ENCODE measurements around the gene TIAM1.

The TIAM1 gene

DNA sequence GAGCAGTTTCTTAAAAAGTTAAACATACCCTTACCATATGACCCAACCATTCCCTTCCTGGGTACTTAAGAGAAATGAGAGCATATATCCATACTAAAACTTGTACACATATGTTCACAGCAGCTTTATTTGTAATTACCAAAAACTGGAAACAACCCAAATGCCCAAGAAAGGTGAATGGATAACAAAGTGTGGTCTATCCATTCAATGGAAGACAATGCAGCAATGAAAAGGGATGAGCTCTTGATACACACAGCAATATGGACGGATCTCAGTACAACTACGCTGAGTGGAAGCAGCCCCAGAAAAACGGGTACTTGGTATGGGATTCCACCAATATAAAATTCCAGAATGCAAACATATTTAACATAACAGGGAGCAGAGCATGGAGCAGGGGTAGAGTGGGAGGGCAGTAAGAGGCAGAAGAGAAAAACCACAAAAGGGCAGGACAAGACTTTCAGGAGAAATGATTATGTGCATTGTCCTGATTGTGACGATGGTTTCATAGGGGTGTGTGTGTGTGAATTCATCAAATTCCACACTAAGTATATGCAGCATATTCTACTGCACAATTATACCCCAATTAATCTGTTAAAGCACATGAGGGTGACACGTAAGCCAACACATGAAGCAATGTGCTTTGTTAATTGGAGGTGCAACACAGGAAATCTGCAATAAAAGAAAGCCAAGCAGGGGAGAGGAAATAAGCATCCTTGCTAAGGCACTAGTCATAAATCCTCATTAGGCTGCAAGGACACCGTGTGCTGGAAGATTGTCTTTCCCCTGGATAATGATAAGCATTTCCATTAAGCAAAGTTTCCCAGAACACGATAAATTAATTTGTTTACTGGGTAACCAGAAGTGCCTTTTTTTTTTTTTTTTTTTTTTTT lies 192.7 kb downstream of the TIAM1 start:
- Histone ChIP-seq H3K27me3 (ENCODE audit: control insufficient read depth, low read length) (no peaks in the 10 kb centered on the region), H3F3A (ENCODE audit: control insufficient read depth, insufficient read depth) (no peaks in the 10 kb centered on the region), H3K4me2 (ENCODE audit: low read length) (no peak overlapping the region), H3K9me2 (replicated peaks; ENCODE audit: control insufficient read depth, low read length) (no peaks in the 10 kb centered on the region), H4K20me1 (ENCODE audit: control insufficient read depth, insufficient read depth, low read depth, low read length) (no peaks in the 10 kb centered on the region), H3K4me1 (ENCODE audit: control insufficient read depth, low read length) (no peaks in the 10 kb centered on the region), H3K9me3 (ENCODE audit: control insufficient read depth, insufficient read depth, low read length) (no peaks in the 10 kb centered on the region), H3K4me3 (ENCODE audit: low read length) (no peak overlapping the region), H3K27ac (ENCODE audit: low read depth, low read length) (no peak overlapping the region), H3K79me2 (ENCODE audit: control insufficient read depth, low read length) (no peaks in the 10 kb centered on the region), H3K36me3 (ENCODE audit: control insufficient read depth, low read length) (no peaks in the 10 kb centered on the region)
- TF ChIP-seq, protein P1, sequence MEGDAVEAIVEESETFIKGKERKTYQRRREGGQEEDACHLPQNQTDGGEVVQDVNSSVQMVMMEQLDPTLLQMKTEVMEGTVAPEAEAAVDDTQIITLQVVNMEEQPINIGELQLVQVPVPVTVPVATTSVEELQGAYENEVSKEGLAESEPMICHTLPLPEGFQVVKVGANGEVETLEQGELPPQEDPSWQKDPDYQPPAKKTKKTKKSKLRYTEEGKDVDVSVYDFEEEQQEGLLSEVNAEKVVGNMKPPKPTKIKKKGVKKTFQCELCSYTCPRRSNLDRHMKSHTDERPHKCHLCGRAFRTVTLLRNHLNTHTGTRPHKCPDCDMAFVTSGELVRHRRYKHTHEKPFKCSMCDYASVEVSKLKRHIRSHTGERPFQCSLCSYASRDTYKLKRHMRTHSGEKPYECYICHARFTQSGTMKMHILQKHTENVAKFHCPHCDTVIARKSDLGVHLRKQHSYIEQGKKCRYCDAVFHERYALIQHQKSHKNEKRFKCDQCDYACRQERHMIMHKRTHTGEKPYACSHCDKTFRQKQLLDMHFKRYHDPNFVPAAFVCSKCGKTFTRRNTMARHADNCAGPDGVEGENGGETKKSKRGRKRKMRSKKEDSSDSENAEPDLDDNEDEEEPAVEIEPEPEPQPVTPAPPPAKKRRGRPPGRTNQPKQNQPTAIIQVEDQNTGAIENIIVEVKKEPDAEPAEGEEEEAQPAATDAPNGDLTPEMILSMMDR (IDR thresholded peaks at IDR 0.05; ENCODE audit: low read depth, low read length, poor library complexity, severe bottlenecking) = no peak
- no peak for TF ChIP-seq EZH2phosphoT487 (IDR thresholded peaks at IDR 0.05; ENCODE audit: borderline replicate concordance, low read length)

DNA sequence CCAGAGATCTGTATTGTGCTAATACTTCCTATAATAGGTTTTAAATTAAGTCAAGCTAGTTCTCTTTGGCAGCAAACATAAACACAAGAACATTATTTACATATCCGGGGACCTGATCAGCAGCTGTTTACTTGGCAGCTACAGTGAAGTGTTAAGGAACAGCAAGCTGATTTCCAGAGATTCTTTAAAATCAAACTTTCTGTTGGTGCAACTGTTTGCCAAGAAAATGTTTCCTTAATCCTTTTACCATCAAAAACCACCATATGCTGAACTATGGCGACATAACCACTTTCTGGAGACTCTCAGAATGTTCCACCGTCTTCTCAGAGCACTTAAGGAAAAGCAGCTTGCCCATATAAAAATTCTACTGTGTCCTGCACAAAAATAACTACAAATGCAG lies 198.8 kb downstream of the TIAM1 start:
- Histone ChIP-seq H3K27me3 (ENCODE audit: control insufficient read depth, low read length) (no peaks in the 10 kb centered on the region), H3K9me2 (replicated peaks; ENCODE audit: control insufficient read depth, low read length) (no peaks in the 10 kb centered on the region), H3K27ac (ENCODE audit: low read depth, low read length) (no peak overlapping the region), H4K20me1 (ENCODE audit: control insufficient read depth, insufficient read depth, low read depth, low read length) (no peaks in the 10 kb centered on the region), H3K79me2 (ENCODE audit: control insufficient read depth, low read length) (no peaks in the 10 kb centered on the region), H3F3A (ENCODE audit: control insufficient read depth, insufficient read depth) (no peaks in the 10 kb centered on the region), H3K4me1 (ENCODE audit: control insufficient read depth, low read length) (no peaks in the 10 kb centered on the region), H3K4me2 (ENCODE audit: low read length) (no peak overlapping the region), H3K9me3 (ENCODE audit: control insufficient read depth, insufficient read depth, low read length) (no peaks in the 10 kb centered on the region), H3K4me3 (ENCODE audit: low read length) (no peak overlapping the region), H3K36me3 (ENCODE audit: control insufficient read depth, low read length) (no peaks in the 10 kb centered on the region)
- TF ChIP-seq EZH2phosphoT487 (IDR thresholded peaks at IDR 0.05; ENCODE audit: borderline replicate concordance, low read length) = no peak

DNA sequence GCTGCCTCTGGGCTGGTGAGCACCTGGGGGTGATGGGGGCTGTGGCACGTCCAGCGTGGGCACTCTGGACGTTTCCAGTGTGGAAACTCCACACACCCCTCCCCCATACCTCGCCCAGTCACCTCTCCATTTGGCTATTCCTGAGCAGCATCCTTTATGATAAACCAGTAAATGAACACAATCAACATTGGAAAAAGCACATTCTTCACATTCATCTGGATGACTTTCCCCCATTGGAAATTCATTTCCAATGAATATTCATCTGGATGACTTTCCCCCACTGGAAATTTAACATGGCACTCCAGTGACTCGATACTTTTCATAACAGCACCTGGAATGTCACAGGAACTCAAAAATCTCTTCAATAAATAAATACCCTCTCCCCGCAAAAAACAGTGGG lies 201.0 kb downstream of the TIAM1 start:
- Histone ChIP-seq H3K27me3 (ENCODE audit: control insufficient read depth, low read length) (no peaks in the 10 kb centered on the region), H3K9me2 (replicated peaks; ENCODE audit: control insufficient read depth, low read length) (no peaks in the 10 kb centered on the region), H3K4me3 (ENCODE audit: low read length) (no peak overlapping the region), H4K20me1 (ENCODE audit: control insufficient read depth, insufficient read depth, low read depth, low read length) (no peaks in the 10 kb centered on the region), H3K79me2 (ENCODE audit: control insufficient read depth, low read length) (no peaks in the 10 kb centered on the region), H3K4me2 (ENCODE audit: low read length) (no peak overlapping the region), H3F3A (ENCODE audit: control insufficient read depth, insufficient read depth) (no peaks in the 10 kb centered on the region), H3K36me3 (ENCODE audit: control insufficient read depth, low read length) (no peaks in the 10 kb centered on the region), H3K4me1 (ENCODE audit: control insufficient read depth, low read length) (no peaks in the 10 kb centered on the region), H3K9me3 (ENCODE audit: control insufficient read depth, insufficient read depth, low read length) (no peaks in the 10 kb centered on the region), H3K27ac (ENCODE audit: low read depth, low read length) (no peak overlapping the region)
- TF ChIP-seq, protein P1 (IDR thresholded peaks at IDR 0.05; ENCODE audit: low read depth, low read length, poor library complexity, severe bottlenecking) = no peak
- TF ChIP-seq EZH2phosphoT487 (IDR thresholded peaks at IDR 0.05; ENCODE audit: borderline replicate concordance, low read length) = no peak

DNA sequence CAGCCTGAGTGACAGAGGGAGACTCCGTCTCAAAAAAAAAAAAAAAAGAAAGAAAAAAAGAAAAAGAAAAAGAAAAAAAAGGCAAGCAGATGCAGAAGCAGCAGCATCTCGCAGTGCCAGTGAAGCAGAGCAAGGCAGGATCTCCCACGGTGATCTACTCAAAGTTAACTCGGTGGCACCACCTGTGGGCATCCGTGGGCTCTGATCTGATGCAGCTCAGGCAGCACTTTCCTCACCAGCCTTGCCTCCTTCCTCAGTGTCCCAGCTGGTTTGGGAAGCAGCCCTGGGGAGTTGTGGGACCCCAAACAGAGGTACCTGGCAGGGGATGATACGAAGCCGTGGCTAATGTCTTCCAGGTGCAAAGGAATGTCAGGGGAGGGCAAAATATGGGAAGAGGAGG lies 201.5 kb downstream of the TIAM1 start:
- TF ChIP-seq EZH2phosphoT487 (IDR thresholded peaks at IDR 0.05; ENCODE audit: borderline replicate concordance, low read length) = no peak
- TF ChIP-seq, protein P1 (IDR thresholded peaks at IDR 0.05; ENCODE audit: low read depth, low read length, poor library complexity, severe bottlenecking) = no peak
- H3F3A ChIP-seq (ENCODE audit: control insufficient read depth, insufficient read depth) = no peaks in the 10 kb centered on the region
- no peak overlapping the region for H3K27ac ChIP-seq (ENCODE audit: low read depth, low read length)
- H3K4me2 ChIP-seq (ENCODE audit: low read length) = no peak overlapping the region
- H3K27me3 ChIP-seq (ENCODE audit: control insufficient read depth, low read length) = no peaks in the 10 kb centered on the region
- no peaks in the 10 kb centered on the region for H4K20me1 ChIP-seq (ENCODE audit: control insufficient read depth, insufficient read depth, low read depth, low read length)
- no peaks in the 10 kb centered on the region for H3K79me2 ChIP-seq (ENCODE audit: control insufficient read depth, low read length)
- H3K36me3 ChIP-seq (ENCODE audit: control insufficient read depth, low read length) = no peaks in the 10 kb centered on the region
- H3K9me3 ChIP-seq (ENCODE audit: control insufficient read depth, insufficient read depth, low read length) = no peaks in the 10 kb centered on the region
- no peaks in the 10 kb centered on the region for H3K9me2 ChIP-seq (replicated peaks; ENCODE audit: control insufficient read depth, low read length)
- no peaks in the 10 kb centered on the region for H3K4me1 ChIP-seq (ENCODE audit: control insufficient read depth, low read length)
- no peak overlapping the region for H3K4me3 ChIP-seq (ENCODE audit: low read length)

Measured in DOHH2 (cell line).